KBM-7 (cell line): ENCODE data around the gene AGPAT1.
"Not testable (repeated sequence)": the region's sequence is repeated elsewhere in the genome, so short reads cannot be mapped to it uniquely, and the experiment has no call there.

Experiments used
- DNase-seq: peaks from one replicate; pipeline ENCODE4 v3.0.0-alpha.2; 2015
- in situ Hi-C: fragments of 300-500 bp; cut with MboI; formaldehyde crosslinking; loops from 2 replicates; pipeline ENCODE4 v1.14.3; 2020; ENCODE audit warnings: low sequenced_read_pairs, low pct_unique_long_range_greater_than_20kb, mixed read lengths

The AGPAT1 gene

GRCh38 chr6:32188381-32189068 is 12.6 kb upstream of the AGPAT1 start:
- in situ Hi-C loops, result no loop called here
- no peak for DNase-seq

- in situ Hi-C loops, DNase-seq: not testable (repeated sequence)
These were observed 12.0 kb upstream of the AGPAT1 start for GRCh38 chr6:32187725-32188380.

GRCh38 chr6:32187009-32187709 is 11.3 kb upstream of the AGPAT1 start:
- in situ Hi-C loops, result no loop called here
- DNase-seq, result no peak

GRCh38 chr6:32186151-32186840 is 10.4 kb upstream of the AGPAT1 start:
- in situ Hi-C loops, DNase-seq: not testable (repeated sequence)

- DNase-seq, in situ Hi-C loops: not testable (repeated sequence)
These were observed 9.8 kb upstream of the AGPAT1 start for GRCh38 chr6:32185681-32186131.

- in situ Hi-C loops, result no loop called here
- no peak for DNase-seq
These were observed 8.3 kb upstream of the AGPAT1 start, which contains the start of gene AGER for GRCh38 chr6:32184084-32184640. AGER (minus strand) TSS chr6:32184253; CDS start chr6:32184222, 31 bp downstream.

GRCh38 chr6:32183483-32184083 is 7.7 kb upstream of the AGPAT1 start:
- DNase-seq, result no peak
- in situ Hi-C loops, result no loop called here

GRCh38 chr6:32183030-32183429 is 7.1 kb upstream of the AGPAT1 start:
- in situ Hi-C loops, result no loop called here
- no peak for DNase-seq

GRCh38 chr6:32182555-32182981 is 6.7 kb upstream of the AGPAT1 start:
- in situ Hi-C loops, result no loop called here
- no peak for DNase-seq

- DNase-seq, result no peak
- in situ Hi-C loops, result no loop called here
These were observed 6.1 kb upstream of the AGPAT1 start for GRCh38 chr6:32181915-32182529.

GRCh38 chr6:32181148-32181702 is 5.3 kb upstream of the AGPAT1 start:
- in situ Hi-C loops, result no loop called here
- no peak for DNase-seq

GRCh38 chr6:32179766-32180405 is 4.0 kb upstream of the AGPAT1 start:
- DNase-seq, result no peak
- in situ Hi-C loops, result no loop called here

- peak; percentile 40 for DNase-seq
- in situ Hi-C loops, result no loop called here
These were observed 2.9 kb upstream of the AGPAT1 start for GRCh38 chr6:32178547-32179440.

GRCh38 chr6:32177788-32178546 is 2.1 kb upstream of the AGPAT1 start, which contains the start of gene RNF5:
RNF5 (plus strand) TSS chr6:32178405; CDS start chr6:32178512, 107 bp downstream.
- in situ Hi-C loops, result no loop called here

GRCh38 chr6:32177183-32177787 is 1.4 kb upstream of the AGPAT1 start:
- in situ Hi-C loops, result no loop called here
- no peak for DNase-seq

More at GRCh38 chr6:32177788-32178546, 2.1 kb upstream of the AGPAT1 start, which contains the start of gene RNF5:
- peak; percentile 99 for DNase-seq
